ENCODE results near the gene PMS2.
"Not testable (repeated sequence)": the region's sequence is repeated elsewhere in the genome, so short reads cannot be mapped to it uniquely, and the experiment has no call there.

DNA sequence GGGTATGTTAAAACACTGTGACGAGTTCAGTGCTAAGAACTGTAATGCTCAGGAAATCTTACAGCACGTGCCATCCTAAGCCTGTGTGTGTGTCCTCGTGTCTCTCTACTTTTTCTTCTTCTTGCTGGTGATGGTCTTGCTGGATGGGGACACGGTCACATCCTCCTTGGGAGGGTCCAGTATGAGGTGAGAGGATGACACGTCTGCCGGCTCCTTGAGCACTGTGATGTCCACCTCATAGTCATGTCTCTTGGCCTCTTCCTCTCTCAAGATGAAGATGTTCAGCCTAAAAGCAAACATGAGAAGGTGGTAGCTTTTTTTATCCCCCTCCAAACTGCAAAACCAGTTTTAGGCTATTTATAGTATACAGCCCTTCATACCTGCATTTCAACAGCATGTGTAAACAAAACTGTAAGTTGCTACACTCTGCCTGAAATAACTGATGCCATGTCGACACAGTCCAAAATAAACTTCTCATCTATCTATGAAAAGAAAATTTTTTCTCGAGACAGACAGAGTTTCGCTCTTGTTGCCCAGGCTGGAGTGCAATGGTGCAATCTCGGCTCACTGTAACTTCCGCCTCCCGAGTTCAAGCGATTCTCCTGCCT lies 82.5 kb downstream of the PMS2 start:
- not testable (repeated sequence) for TF ChIP-seq YY1 (IDR thresholded peaks at IDR 0.05; ENCODE audit: low read depth, low read length); POLR2AphosphoS5 (IDR thresholded peaks at IDR 0.05; ENCODE audit: low read length); EZH2 (IDR thresholded peaks at IDR 0.05; ENCODE audit: borderline replicate concordance, control insufficient read depth, low read depth, low read length); FOS (IDR thresholded peaks at IDR 0.05; ENCODE audit: borderline replicate concordance, extremely low read depth, insufficient read length); NRF1 (conservative IDR thresholded peaks at IDR 0.05; ENCODE audit: low read depth, low read length)
- TF ChIP-seq, protein P1, sequence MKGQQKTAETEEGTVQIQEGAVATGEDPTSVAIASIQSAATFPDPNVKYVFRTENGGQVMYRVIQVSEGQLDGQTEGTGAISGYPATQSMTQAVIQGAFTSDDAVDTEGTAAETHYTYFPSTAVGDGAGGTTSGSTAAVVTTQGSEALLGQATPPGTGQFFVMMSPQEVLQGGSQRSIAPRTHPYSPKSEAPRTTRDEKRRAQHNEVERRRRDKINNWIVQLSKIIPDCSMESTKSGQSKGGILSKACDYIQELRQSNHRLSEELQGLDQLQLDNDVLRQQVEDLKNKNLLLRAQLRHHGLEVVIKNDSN (IDR thresholded peaks at IDR 0.05; ENCODE audit: borderline replicate concordance, extremely low read length, insufficient read depth, low read depth, low read length): not testable (repeated sequence)
- TF ChIP-seq, protein P2, sequence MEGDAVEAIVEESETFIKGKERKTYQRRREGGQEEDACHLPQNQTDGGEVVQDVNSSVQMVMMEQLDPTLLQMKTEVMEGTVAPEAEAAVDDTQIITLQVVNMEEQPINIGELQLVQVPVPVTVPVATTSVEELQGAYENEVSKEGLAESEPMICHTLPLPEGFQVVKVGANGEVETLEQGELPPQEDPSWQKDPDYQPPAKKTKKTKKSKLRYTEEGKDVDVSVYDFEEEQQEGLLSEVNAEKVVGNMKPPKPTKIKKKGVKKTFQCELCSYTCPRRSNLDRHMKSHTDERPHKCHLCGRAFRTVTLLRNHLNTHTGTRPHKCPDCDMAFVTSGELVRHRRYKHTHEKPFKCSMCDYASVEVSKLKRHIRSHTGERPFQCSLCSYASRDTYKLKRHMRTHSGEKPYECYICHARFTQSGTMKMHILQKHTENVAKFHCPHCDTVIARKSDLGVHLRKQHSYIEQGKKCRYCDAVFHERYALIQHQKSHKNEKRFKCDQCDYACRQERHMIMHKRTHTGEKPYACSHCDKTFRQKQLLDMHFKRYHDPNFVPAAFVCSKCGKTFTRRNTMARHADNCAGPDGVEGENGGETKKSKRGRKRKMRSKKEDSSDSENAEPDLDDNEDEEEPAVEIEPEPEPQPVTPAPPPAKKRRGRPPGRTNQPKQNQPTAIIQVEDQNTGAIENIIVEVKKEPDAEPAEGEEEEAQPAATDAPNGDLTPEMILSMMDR (IDR thresholded peaks at IDR 0.05 in 2 of 3, conservative IDR thresholded peaks at IDR 0.05 in 1 of 3; ENCODE audit: control insufficient read depth in 2 of 3, extremely low read depth in 1 of 3, insufficient read depth in 1 of 3, low read depth in 3 of 3, low read length in 3 of 3): not testable (repeated sequence)
